NCI-H748 (cell line): Measurements from ENCODE around the gene HS3ST1.

ENCODE experiments used
- DNase-seq: peaks from one replicate; lab custom pipeline; 2025; ENCODE audit not compliant: unreplicated experiment; lab: John Stamatoyannopoulos, UW

The HS3ST1 gene

GRCh38 chr4:11428231-11428898, at the start of gene HS3ST1:
Gene HS3ST1, minus strand, starts transcription at chr4:11428894. Its CDS starts 28,889 bp downstream, at chr4:11400005.
- DNase-seq, result peak; percentile 72

- DNase-seq, result no peak
Observed at GRCh38 chr4:11475871-11476270, 47.2 kb upstream of the HS3ST1 start.

DNA sequence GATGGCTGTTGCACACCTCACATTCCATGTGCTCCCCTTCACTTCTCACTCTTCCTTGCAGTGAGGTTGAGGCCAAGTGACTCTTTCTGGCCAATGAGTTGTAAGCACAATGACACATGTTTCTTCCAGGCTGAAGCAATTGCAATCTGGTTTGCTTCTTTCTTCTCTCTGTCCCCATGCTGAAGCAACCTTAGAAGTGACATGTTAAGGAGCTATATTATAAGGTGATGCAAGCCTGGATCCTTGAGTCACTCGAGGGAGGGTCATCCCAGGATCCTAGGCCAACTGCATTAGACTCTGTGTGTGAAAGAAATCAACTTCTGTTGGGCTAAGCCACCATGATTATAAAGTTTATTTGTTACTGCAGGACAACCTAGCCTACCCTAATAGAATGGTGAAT, 45.5 kb upstream of the HS3ST1 start:
- DNase-seq, result no peak

- no peak for DNase-seq
Observed at GRCh38 chr4:11472535-11472934, 43.8 kb upstream of the HS3ST1 start.

GRCh38 chr4:11471618-11472017, 42.9 kb upstream of the HS3ST1 start:
- no peak for DNase-seq

- DNase-seq, result no peak
Observed at GRCh38 chr4:11471046-11471441, 42.4 kb upstream of the HS3ST1 start.

DNA sequence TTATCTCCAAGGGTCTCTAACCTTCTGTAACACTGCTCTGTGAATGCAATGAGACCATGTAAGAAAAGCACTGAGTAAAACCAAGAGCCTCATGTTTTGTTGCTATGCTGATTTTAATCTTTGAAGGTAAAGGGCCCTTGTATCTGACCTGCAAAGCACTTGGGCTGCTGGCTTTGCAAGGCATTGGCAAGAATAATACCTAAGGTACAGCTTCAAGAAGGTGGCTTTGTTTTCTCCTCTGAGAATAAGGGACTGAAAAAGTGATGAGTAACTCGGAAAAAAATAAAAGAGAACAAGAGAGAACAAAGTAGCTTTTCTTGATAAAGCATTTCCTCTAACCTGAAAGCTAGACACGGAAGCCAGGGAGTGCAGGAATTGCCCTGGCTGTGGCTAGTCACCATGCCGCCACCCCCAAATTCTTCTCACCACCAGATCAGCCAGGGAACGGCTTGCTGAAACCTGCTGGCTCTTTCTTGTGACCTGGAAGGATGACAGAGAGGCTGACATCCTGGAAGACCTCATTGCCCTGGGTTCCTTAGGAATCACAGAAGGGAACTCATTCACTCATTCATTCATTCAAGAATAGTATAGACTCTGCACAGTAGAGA, 41.8 kb upstream of the HS3ST1 start:
- DNase-seq, result no peak

DNA sequence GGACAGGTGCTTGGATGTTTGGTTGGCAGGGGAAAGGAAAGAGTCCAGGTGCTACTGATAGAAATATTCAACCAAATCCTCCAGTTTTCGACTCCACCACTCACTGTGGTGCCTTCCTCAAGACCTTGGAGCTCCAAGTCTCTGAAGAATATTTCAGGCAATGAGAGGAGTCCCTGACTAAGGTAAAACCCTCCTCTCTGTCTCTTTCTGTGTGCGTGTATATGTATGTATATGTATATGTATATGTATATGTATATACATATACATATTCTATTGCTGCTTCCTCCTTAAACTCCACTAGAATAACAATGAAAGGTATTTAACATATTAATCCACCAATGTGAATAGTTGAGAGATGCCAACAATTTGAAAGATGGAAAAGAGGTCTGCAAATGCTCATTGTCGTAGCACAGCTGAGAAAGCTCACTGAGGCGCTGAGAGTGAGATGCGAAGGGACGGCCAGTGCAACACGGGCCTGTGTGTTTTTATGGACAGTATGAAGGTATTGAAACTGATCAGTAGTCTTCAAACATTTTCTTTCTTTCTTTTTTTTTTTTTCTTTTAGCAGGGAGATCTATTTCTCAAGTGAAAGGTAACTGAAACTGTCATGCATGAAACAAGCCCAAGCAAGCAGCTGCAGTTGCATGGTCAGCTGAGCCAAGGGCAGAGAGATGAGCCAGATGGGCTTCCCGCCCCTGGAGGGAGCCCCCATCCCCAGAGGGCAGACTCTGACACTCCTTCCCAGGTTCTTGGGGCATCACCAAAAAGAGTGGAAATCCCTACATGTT, 41.1 kb upstream of the HS3ST1 start:
- no peak for DNase-seq

- no peak for DNase-seq
Observed at GRCh38 chr4:11468901-11469300, 40.2 kb upstream of the HS3ST1 start.

DNA sequence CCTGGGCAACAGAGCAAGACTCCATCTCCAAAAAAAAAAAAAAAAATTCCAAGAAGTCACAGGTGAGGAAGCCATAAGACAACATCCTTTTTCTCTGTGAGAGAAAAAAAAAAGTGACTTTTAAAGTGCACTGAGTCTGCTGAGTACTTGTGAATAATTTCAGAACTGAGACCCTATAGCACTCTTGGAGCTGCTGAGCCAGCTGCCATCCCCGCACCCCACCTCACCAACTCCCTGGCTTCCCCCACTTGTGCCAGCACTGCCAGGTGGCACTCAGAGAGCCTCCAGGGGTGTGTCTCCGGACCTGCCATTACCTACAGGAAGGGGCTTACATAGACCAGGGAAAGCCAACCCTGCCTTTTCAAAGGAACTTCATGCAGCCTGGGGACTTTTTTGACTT, 39.2 kb upstream of the HS3ST1 start:
- DNase-seq, result no peak

GRCh38 chr4:11463707-11464106, 35.0 kb upstream of the HS3ST1 start:
- DNase-seq, result no peak

DNA sequence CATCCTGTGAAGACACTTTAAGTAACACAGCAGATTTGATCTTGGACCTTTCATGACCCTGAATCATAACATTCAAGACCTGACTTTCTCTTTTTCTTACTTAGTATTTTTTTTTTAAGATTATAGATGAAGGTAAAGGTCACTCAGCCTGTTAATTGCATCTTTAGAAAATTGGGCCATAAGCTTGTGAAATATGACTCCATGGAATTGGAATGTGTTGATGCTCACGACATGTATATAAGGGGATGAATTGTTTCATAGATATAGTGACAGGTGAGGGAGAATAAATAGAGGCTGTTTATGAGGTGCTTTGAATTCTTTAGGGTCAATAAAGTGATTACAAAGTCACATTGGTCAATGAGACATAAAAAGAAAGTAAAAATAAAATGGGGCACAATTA, 27.7 kb upstream of the HS3ST1 start:
- peak; percentile 13 for DNase-seq

- peak; percentile 81 for DNase-seq
Observed at GRCh38 chr4:11455201-11455835, 26.6 kb upstream of the HS3ST1 start.

- DNase-seq, result no peak
Observed at GRCh38 chr4:11451716-11452115, 23.0 kb upstream of the HS3ST1 start.

GRCh38 chr4:11446155-11446811, 17.6 kb upstream of the HS3ST1 start:
- no peak for DNase-seq

DNA sequence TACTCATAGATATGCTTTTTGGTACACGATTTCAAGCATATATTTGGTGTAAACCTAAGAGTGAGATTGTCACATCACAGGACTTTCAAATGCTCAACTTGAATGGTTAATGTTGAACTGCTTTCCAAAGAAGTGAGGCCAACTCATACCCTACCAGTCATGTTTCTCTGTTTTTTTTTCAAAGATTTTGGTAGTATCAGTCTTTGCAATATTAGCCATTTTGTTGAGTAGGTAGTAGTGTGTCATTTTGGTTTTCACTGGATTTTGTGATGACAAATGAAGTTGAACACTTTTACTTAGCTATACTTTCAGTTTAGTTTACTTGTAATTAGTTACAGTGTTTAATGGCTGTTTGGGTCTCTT, 12.5 kb upstream of the HS3ST1 start:
- no peak for DNase-seq

DNA sequence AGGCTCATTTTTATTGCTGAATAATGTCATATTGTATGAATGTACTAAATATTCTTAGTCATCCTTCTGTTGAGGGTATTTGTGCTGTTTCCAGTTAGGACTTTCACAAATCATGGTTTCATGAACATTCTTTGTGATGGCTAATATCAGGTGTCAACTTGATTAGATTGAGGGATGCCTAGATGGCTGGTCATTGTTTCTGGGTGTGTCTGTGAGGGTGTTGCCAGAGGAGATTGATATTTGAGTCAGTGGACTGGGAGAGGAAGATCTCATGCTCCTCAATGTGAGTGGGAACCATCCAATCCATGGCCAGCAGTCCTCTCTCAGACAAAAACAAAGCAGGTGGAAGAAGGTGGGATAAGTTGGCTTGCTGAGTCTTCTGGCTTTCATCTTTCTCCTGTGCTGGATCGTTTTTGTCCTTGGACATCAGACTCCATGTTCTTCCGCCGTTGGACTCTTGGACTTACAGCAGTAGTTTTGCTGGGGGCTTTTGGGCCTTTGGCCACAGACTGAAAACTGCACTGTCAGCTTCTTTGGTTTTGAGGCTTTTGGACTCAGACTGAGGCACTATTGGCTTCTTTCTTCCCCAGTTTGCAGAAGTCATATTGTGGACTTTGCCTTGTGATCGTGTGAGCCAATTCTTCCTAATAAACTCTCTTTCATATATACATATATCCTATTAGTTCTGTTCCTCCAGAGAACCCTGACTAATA, 11.9 kb upstream of the HS3ST1 start:
- no peak for DNase-seq

DNA sequence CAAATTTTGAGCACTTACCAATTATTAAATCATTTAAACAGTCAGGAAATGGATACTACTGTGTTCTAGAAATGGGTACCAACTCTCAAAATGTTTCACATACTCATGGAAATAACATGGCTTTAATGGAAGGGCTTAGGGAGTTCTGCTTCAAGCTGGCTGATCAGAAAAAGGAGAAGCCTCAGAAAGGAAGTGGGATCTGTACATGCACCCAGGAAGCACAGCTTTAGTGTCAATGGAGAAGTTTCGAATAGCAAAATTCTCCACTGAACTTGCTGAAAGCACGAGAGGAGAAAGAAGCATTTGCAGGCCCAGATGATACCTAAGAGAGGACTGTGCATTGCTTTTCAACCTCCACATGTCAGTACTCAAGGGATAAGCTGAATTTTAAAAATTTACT, 11.1 kb upstream of the HS3ST1 start:
- no peak for DNase-seq

GRCh38 chr4:11438647-11439046, 10.0 kb upstream of the HS3ST1 start:
- DNase-seq, result no peak

DNA sequence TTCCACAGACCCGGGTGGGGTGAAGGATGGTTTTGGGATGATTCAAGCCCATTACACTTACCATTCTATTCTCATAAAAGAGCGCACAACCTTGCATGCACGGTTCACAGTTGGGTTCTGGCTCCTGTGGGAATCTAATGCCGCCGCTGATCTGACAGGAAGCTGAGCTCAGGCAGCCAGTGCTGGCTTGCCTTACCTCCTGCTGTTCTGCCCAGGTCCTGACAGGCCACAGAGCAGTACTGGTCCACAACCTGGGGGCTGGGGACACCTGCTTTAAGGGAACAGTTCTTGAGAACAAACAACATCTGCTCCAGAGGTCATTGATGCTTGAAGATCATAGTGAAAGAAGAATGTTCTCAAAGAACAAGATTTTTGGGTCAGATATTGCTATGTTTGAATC, 8.0 kb upstream of the HS3ST1 start:
- no peak for DNase-seq

GRCh38 chr4:11436084-11436483, 7.4 kb upstream of the HS3ST1 start:
- no peak for DNase-seq
